Large intestine (tissue), 1 donor: Measurements from ENCODE around the gene SLC6A15. TPM values are rescaled to one million over a fixed set of nuclear protein-coding genes. Genes with fewer than 3 reads are reported as not detected.

ENCODE experiments used
- polyA plus RNA-seq: library from polyadenylated mRNA; unstranded; fragments of 120-200 nt; gene quantifications from one replicate; pipeline ENCODE4 v1.2.1, GENCODE V29; 2013

Gene SLC6A15
- polyA plus RNA-seq, 1 donor: 1.8 TPM

Other genes with a start within 250 kb of the SLC6A15 start
- gene TSPAN19, start 123.5 kb upstream of the SLC6A15 start, polyA plus RNA-seq: 0.09 TPM
- gene LRRIQ1, start 123.6 kb upstream of the SLC6A15 start, polyA plus RNA-seq: 0.49 TPM